NCI-H1092 treated with DMSO at 0.1 percent for 48 hours (cell line): ENCODE results near the gene PFKFB3.
A peak's percentile ranks its signal among the peaks of the same experiment; 100 is the strongest.
"Not testable (repeated sequence)": the region's sequence is repeated elsewhere in the genome, so short reads cannot be mapped to it uniquely, and the experiment has no call there.

ENCODE experiments used
- DNase-seq: peaks from one replicate; lab custom pipeline; 2025; lab: John Stamatoyannopoulos, UW

Gene PFKFB3

GRCh38 chr10:6178581-6178980 lies 24.2 kb upstream of the PFKFB3 start:
- no peak for DNase-seq

- no peak for DNase-seq
These were observed 23.7 kb upstream of the PFKFB3 start for GRCh38 chr10:6179078-6179477.

GRCh38 chr10:6180480-6181110 lies 22.1 kb upstream of the PFKFB3 start:
- no peak for DNase-seq

GRCh38 chr10:6181249-6181648 lies 21.5 kb upstream of the PFKFB3 start:
- DNase-seq, result no peak

GRCh38 chr10:6182454-6183098 lies 20.2 kb upstream of the PFKFB3 start:
- no peak for DNase-seq

- DNase-seq, result no peak
These were observed 17.6 kb upstream of the PFKFB3 start for GRCh38 chr10:6185039-6185716.

GRCh38 chr10:6186894-6187256 lies 15.9 kb upstream of the PFKFB3 start:
- DNase-seq, result no peak

- DNase-seq, result no peak
These were observed 15.5 kb upstream of the PFKFB3 start for GRCh38 chr10:6187278-6187677.

GRCh38 chr10:6190033-6190432 lies 12.7 kb upstream of the PFKFB3 start:
- DNase-seq, result not testable (repeated sequence)

GRCh38 chr10:6191147-6191546 lies 11.6 kb upstream of the PFKFB3 start:
- no peak for DNase-seq

- DNase-seq, result no peak
These were observed 11.2 kb upstream of the PFKFB3 start for GRCh38 chr10:6191569-6191968.

- DNase-seq, result not testable (repeated sequence)
These were observed 9.4 kb upstream of the PFKFB3 start for GRCh38 chr10:6193342-6193741.

- no peak for DNase-seq
These were observed 8.4 kb upstream of the PFKFB3 start for GRCh38 chr10:6194311-6194710.

GRCh38 chr10:6195376-6195775 lies 7.4 kb upstream of the PFKFB3 start:
- DNase-seq, result no peak

GRCh38 chr10:6195846-6196245 lies 6.9 kb upstream of the PFKFB3 start:
- DNase-seq, result no peak

GRCh38 chr10:6196524-6196923 lies 6.2 kb upstream of the PFKFB3 start:
- DNase-seq, result not testable (repeated sequence)

- no peak for DNase-seq
These were observed 5.4 kb upstream of the PFKFB3 start for GRCh38 chr10:6197321-6197720.

GRCh38 chr10:6198171-6198570 lies 4.6 kb upstream of the PFKFB3 start:
- DNase-seq, result no peak

GRCh38 chr10:6199131-6199733 lies 3.5 kb upstream of the PFKFB3 start:
- no peak for DNase-seq

- DNase-seq, result no peak
These were observed 2.3 kb upstream of the PFKFB3 start for GRCh38 chr10:6200440-6200733.

- no peak for DNase-seq
These were observed 1.8 kb upstream of the PFKFB3 start for GRCh38 chr10:6200734-6201515.

GRCh38 chr10:6201516-6201975 lies 1.2 kb upstream of the PFKFB3 start:
- peak; percentile 26 for DNase-seq
